ENCODE data around the gene FCN3. TPM values are rescaled to one million over a fixed set of nuclear protein-coding genes. Genes with fewer than 3 reads are reported as not detected.
A peak's percentile ranks its signal among the peaks of the same experiment; 100 is the strongest.
"Not testable (repeated sequence)": the region's sequence is repeated elsewhere in the genome, so short reads cannot be mapped to it uniquely, and the experiment has no call there.

FCN3 gene
- polyA plus RNA-seq (2013, experiment 1 of 2; ENCODE audit: insufficient read length): 0.13 TPM
- polyA plus RNA-seq (2013, experiment 2 of 2; ENCODE audit: insufficient read length): 0.09 TPM

- DNase-seq: no peak
Measured at GRCh38 chr1:27374362-27375086, at the start of gene FCN3. Gene FCN3, minus strand, starts transcription at chr1:27374824. Its CDS starts 6 bp downstream, at chr1:27374818.

DNA sequence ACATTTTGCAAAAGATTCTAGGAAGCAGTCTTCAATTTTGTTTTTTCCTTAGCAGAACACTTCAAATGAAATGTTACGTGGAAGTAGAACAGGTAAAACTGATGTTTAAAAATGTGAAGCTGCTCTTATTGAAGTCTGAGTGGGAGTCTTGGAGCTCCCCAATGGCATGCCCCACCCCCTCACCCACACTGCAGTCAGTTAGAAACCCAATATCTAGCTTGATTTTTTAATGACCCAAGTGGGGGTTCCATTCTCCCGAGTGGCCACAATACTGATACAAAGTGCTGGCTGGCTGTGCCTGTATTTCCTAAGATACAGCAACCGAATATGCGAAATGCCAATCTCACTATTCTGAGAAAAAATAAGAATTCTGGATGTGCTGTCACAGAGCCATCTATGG lies 49.1 kb upstream of the FCN3 start:
- no peak for DNase-seq

DNA sequence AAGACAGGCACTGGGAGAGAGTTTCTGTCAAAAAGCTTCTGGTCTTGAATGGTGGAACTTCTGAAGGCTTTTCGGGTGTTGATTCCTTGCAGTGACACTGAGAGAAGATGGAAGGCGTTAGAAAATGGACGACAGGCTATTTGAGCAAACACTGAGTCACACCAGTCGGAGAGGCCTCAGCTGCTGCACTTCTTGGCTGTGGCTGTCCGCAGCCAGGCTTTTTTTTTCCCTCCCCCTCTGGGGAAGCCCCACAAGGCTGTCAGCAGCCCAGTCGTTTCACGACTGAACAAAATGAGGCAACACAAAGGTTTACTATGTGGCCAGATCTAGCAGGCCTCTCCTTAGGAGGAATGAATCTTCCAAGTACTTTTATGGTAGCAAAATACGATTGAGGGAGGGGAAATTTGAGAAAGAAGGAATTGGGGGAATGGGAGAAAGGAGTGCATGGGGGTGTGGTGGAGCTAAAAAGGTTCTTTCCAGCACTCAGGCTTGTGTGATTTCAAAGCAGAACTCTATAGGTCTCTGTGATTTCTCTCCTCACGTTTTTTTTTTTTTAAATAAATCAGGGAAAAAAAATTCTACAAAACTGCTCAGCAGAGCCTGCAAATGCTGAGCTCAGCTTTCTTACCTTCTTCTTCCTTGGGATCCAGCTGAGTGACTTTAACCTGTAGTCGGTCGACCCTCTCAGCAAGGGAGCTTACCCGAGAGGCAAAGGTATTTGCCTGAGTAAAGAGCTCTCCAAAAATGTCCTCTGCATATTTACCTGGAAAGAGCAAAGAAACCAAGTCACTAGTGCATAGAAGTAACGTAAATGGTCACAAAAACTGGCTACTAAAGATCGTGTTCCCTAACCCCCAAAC lies 43.9 kb upstream of the FCN3 start:
- peak; percentile 95 for DNase-seq

DNA sequence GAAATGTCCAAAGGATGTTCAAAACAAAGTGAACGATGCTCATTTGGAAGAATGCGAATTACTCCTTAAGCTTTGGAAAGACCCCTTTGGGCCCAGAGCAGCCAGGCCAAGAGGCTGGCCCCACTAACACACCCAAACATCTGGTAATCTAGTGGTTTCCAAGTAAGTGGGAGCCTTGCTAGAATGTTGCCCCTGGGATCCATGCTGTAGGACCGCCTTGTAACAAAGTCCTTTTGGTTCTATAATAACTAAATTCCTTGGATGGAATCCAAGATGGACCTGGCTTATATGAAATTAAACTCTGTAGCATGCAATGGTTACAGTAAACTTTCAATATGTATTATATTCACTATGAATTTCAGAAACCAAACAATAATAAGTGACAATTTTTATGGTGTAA lies 43.1 kb upstream of the FCN3 start:
- no peak for DNase-seq

GRCh38 chr1:27416387-27417111 lies 41.9 kb upstream of the FCN3 start:
- DNase-seq: peak; percentile 74

DNA sequence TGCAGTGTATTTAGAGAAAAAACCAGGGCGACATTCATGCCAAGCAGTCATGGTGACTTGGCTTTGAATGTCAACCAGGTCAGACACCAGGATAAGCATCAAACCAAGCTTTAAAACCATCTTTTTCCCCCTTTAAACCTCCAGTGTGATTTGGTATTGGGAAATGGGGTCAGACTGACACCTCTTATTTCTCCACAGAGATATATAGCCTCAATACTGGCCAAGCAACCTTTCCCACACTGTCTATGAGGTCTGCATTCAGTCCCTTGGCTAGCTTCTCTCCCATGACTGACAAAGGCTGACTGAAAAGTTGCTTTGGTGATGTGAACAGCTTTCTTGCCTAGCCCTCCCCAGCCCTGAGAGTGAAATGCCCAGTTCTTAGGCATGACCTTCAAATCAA lies 39.5 kb upstream of the FCN3 start:
- DNase-seq: no peak

GRCh38 chr1:27413004-27413403 lies 38.4 kb upstream of the FCN3 start:
- DNase-seq: no peak

GRCh38 chr1:27412502-27412901 lies 37.9 kb upstream of the FCN3 start:
- no peak for DNase-seq

DNA sequence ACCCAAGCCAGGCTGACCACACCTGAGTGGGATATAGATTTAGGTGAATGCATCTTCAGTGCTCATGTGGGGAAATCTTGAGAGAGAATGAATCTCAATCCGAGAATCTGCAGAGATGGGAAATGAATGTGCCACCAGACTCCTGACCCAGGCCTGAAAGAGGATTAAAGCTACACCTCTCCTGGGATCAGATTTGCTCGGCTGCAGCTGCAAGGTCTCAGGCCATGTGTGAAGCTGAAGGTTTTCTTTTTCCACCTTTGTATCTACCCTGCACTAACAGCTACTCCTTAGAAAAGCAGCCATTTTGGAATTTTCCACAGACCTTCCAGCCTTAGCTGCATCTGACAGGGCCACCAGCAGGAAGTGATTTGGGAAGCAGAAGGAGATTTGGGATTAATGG lies 36.1 kb upstream of the FCN3 start:
- no peak for DNase-seq

DNA sequence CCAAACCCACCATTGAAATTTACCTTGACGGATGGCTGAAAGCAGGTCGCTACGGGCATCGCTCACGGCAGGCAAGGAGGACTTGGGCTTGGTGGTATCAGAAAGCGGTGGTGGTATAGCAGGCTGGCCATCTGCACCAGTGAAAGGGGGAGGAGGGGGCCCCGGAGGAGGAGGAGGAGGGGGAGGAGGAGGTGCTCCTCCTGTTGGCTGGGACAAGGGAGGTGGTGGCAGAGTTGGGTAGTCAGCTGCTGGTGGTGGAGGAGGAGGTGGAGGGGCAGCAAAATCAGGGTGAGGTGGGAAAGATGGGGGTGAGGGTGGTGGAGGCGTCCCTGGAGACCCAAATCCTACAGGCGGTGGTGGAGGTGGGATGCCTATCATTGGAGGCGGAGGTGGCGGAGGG lies 35.0 kb upstream of the FCN3 start:
- DNase-seq: no peak

DNA sequence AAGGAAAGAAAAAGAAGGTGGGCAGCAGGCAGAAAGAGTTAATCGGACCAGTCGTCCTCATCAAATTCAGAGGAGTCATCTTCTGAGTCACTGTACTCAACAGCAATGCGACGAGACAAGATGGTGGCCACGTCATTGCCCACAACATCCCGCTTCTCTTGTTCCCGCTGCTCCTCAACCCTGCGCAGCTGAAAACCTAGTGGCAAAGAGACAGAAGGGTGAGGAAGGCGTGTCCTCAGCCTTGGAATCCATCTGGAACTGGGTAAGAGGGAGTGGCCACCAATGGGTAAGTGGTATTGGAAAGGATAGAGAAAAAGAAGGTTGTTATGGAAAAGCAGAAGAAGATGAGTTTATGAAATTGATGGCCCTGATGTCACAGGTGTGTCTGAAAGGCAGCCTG lies 33.5 kb upstream of the FCN3 start:
- no peak for DNase-seq

- DNase-seq: not testable (repeated sequence)
Measured at GRCh38 chr1:27406791-27407190, 32.2 kb upstream of the FCN3 start.

DNA sequence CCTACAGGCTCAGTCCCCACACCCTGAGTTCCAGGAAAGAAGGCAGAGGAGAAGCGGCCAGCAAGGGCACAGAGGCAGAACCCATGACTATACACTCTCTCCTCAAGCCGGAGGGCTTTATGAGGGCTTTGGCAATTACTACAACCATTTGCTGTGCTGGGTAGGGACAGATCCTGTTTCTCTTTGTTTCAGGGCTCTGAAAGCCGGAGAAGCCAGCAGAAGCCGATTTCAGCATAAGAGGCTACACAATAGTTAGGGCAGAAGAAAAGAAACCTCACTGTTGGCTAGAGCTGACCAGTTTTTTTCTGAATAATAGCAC lies 31.7 kb upstream of the FCN3 start:
- DNase-seq: no peak

GRCh38 chr1:27405598-27406361 lies 31.2 kb upstream of the FCN3 start:
- not testable (repeated sequence) for DNase-seq

- peak; percentile 89 for DNase-seq
Measured at GRCh38 chr1:27405074-27405473, 30.4 kb upstream of the FCN3 start.

DNA sequence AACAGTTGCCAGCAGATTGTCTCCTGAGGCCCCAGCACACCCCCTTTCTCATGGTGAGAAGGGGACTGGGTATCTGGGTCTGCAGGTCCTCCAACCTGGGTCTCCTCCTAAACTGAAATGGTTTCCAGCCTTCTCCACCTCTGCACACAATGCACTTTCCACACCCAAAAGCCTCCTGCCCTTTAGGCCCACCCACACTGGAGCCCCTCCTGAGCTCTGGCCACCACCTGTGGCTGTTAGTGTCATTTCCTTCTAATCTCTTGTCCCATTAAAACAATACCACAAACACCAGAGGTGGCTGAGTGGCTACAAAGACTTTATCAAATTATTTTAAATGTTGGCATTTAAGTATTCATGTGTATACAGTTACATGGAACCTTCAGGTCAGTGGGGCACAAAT lies 29.3 kb upstream of the FCN3 start:
- no peak for DNase-seq

DNA sequence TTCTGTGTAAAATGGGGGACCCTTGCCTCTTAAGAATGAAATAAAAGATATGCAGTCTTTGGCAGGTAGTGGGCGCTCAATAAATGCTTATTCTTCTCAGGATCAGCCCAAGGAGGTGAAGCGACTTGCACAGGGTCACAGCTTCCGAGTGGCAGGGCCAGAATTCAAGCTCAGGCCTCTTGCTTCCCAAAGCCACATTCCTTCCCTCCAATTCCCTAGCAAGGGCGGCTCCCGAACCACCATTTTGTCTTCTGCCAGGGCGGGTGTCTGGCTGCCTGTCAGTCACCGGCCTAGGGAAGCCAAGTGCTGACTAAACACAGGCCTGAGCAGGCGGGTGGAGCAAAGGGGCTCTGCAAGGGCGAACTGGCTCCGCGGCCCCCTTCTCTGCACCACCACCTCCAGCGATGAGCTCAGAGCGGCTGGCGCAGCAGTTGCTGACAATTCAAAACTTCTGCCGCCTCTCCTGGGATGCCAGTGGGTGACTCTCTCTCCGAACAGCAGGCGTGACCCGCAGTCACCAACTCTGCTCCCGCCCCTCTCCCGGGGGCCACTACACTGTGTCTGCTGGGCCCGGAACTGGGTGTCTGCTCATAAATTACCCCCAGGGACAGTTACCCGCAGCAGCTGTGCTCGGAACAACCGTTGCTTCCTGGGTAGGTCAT lies 28.6 kb upstream of the FCN3 start:
- peak; percentile 75 for DNase-seq

- DNase-seq: peak; percentile 49
Measured at GRCh38 chr1:27402349-27402754, 27.7 kb upstream of the FCN3 start.

GRCh38 chr1:27400963-27401341 lies 26.3 kb upstream of the FCN3 start:
- no peak for DNase-seq

DNA sequence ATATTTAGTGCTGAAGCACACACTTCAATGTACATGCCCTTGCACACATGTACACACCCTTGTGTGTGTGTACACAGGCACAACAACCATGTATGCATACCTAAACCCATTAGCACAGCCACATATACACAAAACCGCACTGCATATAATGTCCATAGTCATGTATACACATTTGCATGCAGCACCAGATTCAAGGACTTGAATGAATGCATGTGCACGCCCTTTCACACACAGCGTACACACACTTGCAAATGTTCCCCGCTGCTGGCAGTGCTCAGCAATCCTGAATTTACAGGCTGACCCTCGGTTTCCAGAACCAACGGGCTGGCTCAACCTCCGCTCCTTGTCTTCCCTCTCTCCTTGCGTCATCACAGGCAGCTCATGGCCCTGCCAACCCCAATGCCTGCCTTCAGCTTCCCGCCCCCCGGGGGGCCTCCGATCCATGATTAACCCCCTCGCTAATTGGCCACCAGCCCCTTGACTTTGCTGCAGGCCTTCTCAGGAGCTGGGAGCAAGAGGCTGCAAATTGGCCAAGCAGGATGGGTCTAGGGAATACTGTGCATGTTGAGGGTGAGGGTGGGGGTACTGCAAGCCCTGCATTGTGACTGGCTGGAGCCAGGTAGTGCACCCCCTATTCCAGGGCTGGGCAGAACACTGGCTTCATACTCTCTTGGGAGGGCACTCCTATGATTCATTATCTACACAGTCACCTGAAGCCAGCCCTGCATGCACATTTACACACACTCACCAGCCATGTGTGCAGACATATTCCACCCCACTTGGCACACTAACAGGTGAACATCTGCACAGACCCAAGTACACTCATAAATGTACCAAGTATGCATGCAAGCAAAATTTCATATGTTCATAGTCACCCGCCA lies 25.7 kb upstream of the FCN3 start:
- DNase-seq: no peak

Measured in fibroblast of skin of abdomen (primary cell).